ENCODE data around the gene GP2. TPM values are rescaled to one million over a fixed set of nuclear protein-coding genes. Genes with fewer than 3 reads are reported as not detected.

GP2 gene
- total RNA-seq, 4 donors from 2014 or later, result 0.31 TPM; not detected in 3

- DNase-seq (ENCODE audit: low spot score in 2 of 2), result no peak
- 36% methylated on average over 21 of the region's 77 CpGs for WGBS
Measured at GRCh38 chr16:20348365-20349185, 21.3 kb upstream of the GP2 start.

GRCh38 chr16:20347666-20348364, 20.5 kb upstream of the GP2 start:
- H3K4me3 ChIP-seq, result no peak overlapping the region

More at GRCh38 chr16:20348365-20349185, 21.3 kb upstream of the GP2 start:
- no peak for TF ChIP-seq CTCF (IDR thresholded peaks at IDR 0.05)
- Histone ChIP-seq H3K27me3 (peaks cover 24% of the 10 kb centered on the region), H3K27ac (no peak overlapping the region), H3K36me3 (no peaks in the 10 kb centered on the region), H3K9me3 (no peaks in the 10 kb centered on the region), H3K4me3 (no peak overlapping the region), H3K4me1 (peaks cover 5% of the 10 kb centered on the region)

GRCh38 chr16:20344611-20345010, 17.3 kb upstream of the GP2 start:
- DNase-seq (ENCODE audit: low spot score in 2 of 2), result no peak
- H3K27ac ChIP-seq, result no peak overlapping the region
- H3K4me3 ChIP-seq, result no peak overlapping the region
- TF ChIP-seq POLR2A (IDR thresholded peaks at IDR 0.05) (no peak), POLR2AphosphoS5 (IDR thresholded peaks at IDR 0.05) (no peak), EP300 (IDR thresholded peaks at IDR 0.05) (no peak)
- H3K9me3 ChIP-seq, result no peaks in the 10 kb centered on the region
- 78% methylated on average over 5 of the region's 5 CpGs for WGBS
- H3K4me1 ChIP-seq, result peaks cover 5% of the 10 kb centered on the region
- no peaks in the 10 kb centered on the region for H3K36me3 ChIP-seq
- peaks cover 19% of the 10 kb centered on the region for H3K27me3 ChIP-seq

More at GRCh38 chr16:20347666-20348364, 20.5 kb upstream of the GP2 start:
- Histone ChIP-seq H3K27me3 (peaks cover 24% of the 10 kb centered on the region), H3K9me3 (no peaks in the 10 kb centered on the region), H3K4me1 (peaks cover 5% of the 10 kb centered on the region), H3K36me3 (no peaks in the 10 kb centered on the region), H3K27ac (no peak overlapping the region)
- DNase-seq (ENCODE audit: low spot score in 2 of 2), result no peak
- 63% methylated on average over 12 of the region's 12 CpGs for WGBS
- TF ChIP-seq POLR2A (IDR thresholded peaks at IDR 0.05) (no peak), POLR2AphosphoS5 (IDR thresholded peaks at IDR 0.05) (no peak), CTCF (IDR thresholded peaks at IDR 0.05) (no peak), EP300 (IDR thresholded peaks at IDR 0.05) (no peak)

GRCh38 chr16:20339744-20340143, 12.4 kb upstream of the GP2 start:
- WGBS, result 87% methylated on average over 3 of the region's 3 CpGs
- no peak for DNase-seq (ENCODE audit: low spot score in 2 of 2)
- H3K27ac ChIP-seq, result no peak overlapping the region
- peaks cover 5% of the 10 kb centered on the region for H3K27me3 ChIP-seq
- H3K4me3 ChIP-seq, result no peak overlapping the region
- no peaks in the 10 kb centered on the region for H3K9me3 ChIP-seq
- H3K36me3 ChIP-seq, result no peaks in the 10 kb centered on the region
- TF ChIP-seq CTCF (IDR thresholded peaks at IDR 0.05) (no peak), EP300 (IDR thresholded peaks at IDR 0.05) (no peak), POLR2A (IDR thresholded peaks at IDR 0.05) (no peak), POLR2AphosphoS5 (IDR thresholded peaks at IDR 0.05) (no peak)
- H3K4me1 ChIP-seq, result no peaks in the 10 kb centered on the region

GRCh38 chr16:20336955-20337354, 9.6 kb upstream of the GP2 start:
- H3K9me3 ChIP-seq, result no peaks in the 10 kb centered on the region
- H3K36me3 ChIP-seq, result no peaks in the 10 kb centered on the region
- 64% methylated on average over 2 of the region's 2 CpGs for WGBS
- H3K27me3 ChIP-seq, result peaks cover 7% of the 10 kb centered on the region
- no peak for TF ChIP-seq CTCF (IDR thresholded peaks at IDR 0.05)
- no peak for TF ChIP-seq EP300 (IDR thresholded peaks at IDR 0.05)
- TF ChIP-seq POLR2A (IDR thresholded peaks at IDR 0.05), result no peak
- TF ChIP-seq POLR2AphosphoS5 (IDR thresholded peaks at IDR 0.05), result no peak
- H3K4me1 ChIP-seq, result no peaks in the 10 kb centered on the region
- DNase-seq (ENCODE audit: low spot score in 2 of 2), result no peak
- H3K4me3 ChIP-seq, result no peak overlapping the region
- H3K27ac ChIP-seq, result no peak overlapping the region
